Subcutaneous adipose tissue (tissue), 4 donors: ENCODE results near the gene PHLPP1. TPM values are rescaled to one million over a fixed set of nuclear protein-coding genes. Genes with fewer than 3 reads are reported as not detected.

Experiments
- total RNA-seq, 4 donors: library from RNA; depleted of rRNA; stranded (reverse); fragments of >200 nt; gene quantifications; one replicate each; pipeline ENCODE4 v1.1.0, GENCODE V29; 2016
- TF ChIP-seq, protein P1 (sequence below): fragments of 450-650 bp; IDR thresholded peaks from one replicate; pipeline ENCODE4 v1.5.1; 2016; ENCODE audit warnings: low read depth, mild to moderate bottlenecking, control low read depth, antibody characterized with exemption, moderate library complexity

PHLPP1 gene
- 10 to 100 TPM in 3 of 4 donors, 1 to 10 TPM in 1; 9.7 to 28.3 (median 21.2) TPM for total RNA-seq

DNA sequence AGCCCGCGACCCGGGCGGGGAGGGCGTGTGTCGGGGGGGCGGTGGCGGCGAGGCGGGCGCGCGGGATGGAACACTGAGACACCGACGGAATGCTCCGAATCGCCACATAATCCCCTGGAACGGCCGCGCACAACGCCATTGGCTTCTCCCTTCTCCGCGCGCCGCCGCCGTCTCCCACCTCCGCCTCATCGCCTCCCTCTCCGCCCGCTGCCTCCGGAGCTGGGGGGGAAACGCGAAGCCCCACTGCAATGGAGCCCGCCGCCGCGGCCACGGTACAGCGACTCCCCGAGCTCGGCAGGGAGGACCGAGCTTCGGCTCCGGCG is at the start of gene PHLPP1:
Gene PHLPP1, plus strand, starts transcription at position 106 of the 323 bp plus-strand sequence. Its CDS starts 143 bp downstream, at position 249.
- TF ChIP-seq, protein P1, sequence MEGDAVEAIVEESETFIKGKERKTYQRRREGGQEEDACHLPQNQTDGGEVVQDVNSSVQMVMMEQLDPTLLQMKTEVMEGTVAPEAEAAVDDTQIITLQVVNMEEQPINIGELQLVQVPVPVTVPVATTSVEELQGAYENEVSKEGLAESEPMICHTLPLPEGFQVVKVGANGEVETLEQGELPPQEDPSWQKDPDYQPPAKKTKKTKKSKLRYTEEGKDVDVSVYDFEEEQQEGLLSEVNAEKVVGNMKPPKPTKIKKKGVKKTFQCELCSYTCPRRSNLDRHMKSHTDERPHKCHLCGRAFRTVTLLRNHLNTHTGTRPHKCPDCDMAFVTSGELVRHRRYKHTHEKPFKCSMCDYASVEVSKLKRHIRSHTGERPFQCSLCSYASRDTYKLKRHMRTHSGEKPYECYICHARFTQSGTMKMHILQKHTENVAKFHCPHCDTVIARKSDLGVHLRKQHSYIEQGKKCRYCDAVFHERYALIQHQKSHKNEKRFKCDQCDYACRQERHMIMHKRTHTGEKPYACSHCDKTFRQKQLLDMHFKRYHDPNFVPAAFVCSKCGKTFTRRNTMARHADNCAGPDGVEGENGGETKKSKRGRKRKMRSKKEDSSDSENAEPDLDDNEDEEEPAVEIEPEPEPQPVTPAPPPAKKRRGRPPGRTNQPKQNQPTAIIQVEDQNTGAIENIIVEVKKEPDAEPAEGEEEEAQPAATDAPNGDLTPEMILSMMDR = no peak

DNA sequence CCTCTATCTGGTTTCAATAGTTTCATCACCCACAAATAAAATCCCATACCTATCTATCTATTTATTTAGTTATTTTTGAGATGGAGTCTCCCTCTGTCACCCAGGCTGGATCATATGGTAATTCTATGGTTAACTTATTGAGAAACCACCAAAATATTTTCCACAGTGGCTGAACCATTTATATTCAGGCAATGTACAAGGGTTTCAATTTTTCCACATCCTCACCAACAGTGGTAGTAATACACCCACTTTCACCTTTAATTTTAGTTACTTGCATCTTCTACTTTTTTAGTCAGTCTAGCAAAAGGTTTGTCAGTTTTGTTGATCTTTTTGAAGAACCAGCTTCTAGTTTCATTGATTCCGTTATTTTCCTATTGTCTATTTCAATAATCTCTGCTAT is 46.1 kb upstream of the PHLPP1 start:
- TF ChIP-seq, protein P1 = no peak

DNA sequence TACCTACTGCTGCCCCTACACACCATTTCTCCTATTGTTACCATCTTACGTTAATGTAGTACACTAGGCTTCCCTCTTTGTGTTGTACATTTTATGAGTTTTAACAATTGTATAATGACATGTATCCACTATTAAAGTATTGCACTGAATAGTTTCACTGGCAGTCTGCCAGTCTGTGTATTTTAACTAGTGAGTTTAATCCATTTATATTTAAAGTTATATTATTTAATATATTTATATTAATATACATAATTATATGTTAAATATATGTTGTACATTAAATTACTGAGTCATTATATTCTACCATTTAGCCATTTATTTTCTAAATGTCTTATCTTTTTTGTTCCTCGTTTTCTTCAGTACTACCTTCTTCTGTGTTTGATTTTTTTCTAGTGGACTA is 44.8 kb upstream of the PHLPP1 start:
- TF ChIP-seq, protein P1 = no peak

DNA sequence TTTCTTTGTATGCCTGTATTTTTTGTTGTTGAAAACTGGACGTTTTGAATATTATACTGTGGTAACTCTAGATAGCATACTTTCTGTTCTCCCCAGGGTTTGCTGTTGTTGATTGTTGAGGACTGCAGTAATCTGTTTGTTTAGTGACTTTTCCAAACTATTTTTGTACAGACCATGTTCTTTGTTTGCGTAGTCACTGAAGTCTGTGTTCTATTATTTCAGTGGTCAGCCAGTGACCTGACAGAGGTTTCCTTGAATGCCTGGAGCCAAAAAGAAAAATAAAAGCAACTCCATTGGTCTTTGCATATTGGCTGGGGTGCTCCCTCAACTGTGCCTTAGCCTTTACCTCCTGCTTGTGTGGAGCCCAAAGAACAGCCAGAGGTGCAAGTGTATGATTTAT is 42.7 kb upstream of the PHLPP1 start:
- TF ChIP-seq, protein P1 = no peak

DNA sequence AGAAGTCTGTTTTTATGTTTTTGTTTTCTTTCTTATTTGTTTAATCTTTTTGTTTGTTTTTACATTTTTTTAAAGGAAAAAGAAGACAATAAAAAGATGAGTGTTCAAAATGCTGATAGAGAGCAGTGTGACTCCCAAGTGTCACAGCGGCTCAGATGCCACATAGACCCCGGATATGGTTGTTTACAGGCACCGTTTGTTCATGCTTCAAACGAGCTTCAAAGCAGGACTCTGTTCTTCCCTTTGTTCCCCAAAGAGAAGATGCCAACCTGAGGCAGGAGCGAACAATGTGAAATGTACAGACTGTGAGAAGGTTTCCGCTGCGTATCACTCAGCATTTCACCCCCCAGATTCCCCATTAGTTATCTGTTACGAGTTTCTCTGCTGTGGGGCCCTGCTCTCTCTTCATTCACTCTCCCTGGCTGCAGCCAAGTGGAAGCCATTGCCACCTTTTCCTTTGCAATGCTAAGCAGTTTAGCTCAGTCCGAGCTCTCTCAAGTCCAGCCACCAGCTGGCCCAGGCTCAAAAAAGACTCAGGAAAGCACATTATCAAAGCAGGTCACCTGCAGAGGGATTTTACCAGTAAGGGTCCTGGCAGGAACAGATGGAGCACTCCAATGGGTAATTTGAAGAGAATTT is 36.4 kb upstream of the PHLPP1 start:
- TF ChIP-seq, protein P1 = no peak

DNA sequence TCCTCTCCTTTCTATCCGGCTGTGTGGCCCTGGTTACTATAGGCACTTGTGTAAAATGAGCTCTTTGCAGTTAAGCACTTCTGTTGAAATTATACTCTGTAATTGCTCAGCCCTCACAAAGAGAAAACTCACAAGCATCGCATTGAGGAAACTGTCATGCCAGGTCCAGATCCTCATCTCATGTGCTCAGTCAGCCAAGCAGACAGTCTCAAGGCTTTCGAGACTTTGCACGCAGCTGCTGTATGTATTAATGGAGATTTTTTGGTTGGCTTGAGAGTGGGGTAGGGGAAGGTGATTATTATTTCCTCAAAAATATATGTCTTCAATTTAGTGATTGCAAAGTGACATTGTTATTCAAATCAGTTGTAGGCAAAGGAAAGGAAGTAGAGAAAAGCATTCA is 33.0 kb upstream of the PHLPP1 start:
- TF ChIP-seq, protein P1 = no peak

DNA sequence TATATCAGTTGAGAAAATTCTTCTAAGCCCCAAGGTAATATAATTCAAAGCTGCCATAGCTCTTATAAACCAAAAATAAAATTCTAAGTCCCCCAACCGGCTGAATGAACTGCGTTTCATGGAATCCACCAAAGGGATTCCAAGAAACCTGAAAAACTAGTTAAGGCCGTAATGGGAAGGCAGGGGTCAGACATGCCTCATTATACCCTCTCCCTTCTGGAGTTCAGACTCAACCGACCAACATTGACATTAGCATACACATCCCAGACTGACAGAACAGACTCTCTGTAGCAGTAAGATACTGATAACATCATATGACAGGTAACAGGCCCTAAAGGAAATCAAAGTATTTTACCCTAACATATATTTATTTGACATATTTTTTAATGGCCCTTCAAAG is 31.4 kb upstream of the PHLPP1 start:
- TF ChIP-seq, protein P1 = no peak
